Glomerular visceral epithelial cell (primary cell): ENCODE results near the gene HHIPL2.
A peak's percentile ranks its signal among the peaks of the same experiment; 100 is the strongest.

Experiments
- DNase-seq: peaks from one replicate; pipeline ENCODE4 v3.0.0-alpha.2; 2016; ENCODE audit errors: extremely low spot score

HHIPL2 gene

DNA sequence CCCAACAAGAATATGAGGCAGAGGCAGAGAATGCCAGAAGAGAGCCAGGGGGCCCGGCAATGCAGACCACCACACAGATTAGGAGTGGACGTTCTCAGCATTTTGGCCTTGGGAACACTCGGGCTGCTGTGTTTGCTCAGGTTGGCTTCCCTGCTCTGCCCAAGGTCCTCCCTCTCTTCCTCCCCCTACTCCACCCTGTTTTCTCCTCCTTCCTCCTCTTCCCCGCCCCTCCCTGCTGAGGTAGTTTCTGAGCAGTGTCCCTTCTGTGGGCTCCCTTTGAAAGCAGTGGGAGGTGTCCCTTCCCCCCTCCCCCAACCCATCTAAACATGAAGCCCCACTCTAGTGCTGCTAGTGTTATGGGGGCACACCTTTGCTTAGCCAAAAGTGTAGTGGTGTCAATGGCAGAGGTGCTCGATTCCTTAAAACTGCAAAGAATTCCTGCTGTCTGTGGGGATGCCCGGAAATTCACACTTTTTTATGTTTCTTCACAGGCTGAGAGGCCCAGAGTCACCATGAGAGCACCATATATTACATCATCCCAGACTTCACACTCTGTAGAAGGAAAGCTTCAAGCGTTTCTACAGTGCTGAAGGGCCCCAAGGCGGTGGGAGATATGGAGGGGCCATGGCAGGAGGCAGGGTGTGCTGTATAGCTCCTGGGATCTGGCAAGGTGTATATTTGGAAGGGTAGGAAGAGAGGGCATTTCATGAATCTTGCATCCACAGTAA is at the start of gene HHIPL2:
TSS of gene HHIPL2 (minus strand) at position 161 of the 728 bp plus-strand sequence. CDS start at position 101, 60 bp downstream.
- no peak for DNase-seq

DNA sequence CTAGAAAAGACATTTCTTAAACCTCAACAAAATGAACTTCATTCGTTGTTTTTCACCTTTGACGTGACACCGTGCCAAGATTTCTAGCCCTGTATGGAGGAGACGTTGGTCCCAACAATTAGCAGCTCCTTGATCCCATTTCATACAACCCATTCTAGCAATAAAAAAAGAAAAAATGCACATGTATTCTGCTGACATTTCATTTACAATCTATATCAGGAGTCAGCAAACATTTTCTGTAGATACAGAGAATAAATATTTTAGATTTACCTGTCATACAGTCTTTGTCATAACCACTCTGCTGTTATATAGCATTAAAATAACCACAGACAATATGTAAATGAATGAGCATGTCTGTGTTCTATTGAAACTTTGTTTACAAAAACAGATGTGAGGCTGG is 48.8 kb upstream of the HHIPL2 start:
- no peak for DNase-seq

DNA sequence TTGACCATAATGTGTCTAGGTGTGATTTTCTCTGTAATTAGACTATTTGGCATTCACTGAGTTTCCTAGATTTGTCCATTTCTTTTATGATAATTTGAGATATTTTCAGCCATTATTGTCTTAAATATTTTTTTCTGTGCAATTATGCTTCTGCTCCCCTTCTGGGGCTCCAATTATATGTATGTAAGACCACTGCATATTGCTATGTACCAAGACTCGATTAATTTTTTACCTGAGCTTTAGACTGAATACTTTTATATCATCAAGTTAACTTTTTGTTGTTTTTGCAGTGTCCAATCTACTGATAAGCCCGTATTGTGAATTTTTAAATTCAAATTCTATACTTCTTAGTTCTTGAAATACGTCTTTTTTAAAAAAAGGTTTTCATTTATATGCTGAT is 46.9 kb upstream of the HHIPL2 start:
- no peak for DNase-seq

DNA sequence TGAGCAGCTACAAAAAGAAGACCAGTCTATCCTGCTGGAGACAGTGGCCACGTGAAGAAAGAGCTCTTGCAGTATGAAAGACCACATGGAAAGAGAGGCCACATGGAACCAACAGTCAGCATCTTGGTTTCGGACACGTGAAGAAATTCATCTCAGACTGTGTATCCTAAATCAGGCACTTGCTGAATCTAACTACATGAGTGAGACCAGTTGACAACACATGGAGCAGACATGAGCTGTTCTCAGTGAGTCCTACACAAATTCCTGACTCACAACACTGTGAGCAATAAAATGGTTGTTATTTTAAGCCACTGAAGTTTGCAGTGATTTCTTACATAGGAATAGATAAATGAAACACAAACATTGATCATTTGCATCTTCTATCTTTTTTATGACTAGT is 44.3 kb upstream of the HHIPL2 start:
- no peak for DNase-seq

DNA sequence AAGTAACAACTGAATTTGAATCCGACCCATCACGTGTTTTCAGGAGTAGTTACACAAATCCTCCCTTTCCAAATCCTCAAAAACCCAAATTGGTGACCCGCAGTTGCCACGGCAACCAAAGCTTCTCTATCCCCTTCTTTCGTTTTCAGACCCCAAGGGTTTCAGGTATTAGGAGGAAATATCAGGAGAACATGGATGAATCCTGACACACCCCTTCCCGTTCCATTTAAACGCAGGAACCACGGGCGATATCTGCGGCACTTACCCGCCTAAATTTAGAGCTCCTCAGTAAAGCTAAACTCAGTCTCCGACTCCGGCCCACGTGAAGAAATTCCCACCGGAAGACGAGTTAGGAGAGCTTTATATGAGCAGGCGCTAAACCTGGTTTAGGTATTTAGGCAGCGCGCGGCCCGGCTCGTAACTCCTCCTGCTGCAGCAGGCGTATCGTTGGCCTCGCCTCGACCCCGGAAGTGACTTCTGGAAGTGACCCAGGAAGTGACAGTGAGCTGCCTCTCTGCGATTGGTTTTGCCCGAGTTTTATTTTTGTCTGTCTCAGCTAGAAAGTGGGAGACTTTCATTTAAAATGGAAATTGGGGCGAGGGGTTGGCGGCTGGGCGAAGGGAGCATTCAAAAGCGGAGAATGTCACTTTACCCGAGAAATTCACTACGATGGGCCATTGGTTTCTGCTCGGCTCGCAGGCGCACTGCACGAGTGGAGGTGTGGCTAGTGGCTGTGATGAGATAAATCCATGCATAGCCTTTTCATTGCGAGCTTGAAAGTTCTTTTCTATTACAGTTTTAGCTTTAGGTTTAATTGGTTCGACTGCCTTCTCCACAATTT is 41.8 kb upstream of the HHIPL2 start, which contains the start of gene TAF1A:
TSS of gene TAF1A (minus strand) at position 472 of the 841 bp plus-strand sequence.
- peak; percentile 85 for DNase-seq

DNA sequence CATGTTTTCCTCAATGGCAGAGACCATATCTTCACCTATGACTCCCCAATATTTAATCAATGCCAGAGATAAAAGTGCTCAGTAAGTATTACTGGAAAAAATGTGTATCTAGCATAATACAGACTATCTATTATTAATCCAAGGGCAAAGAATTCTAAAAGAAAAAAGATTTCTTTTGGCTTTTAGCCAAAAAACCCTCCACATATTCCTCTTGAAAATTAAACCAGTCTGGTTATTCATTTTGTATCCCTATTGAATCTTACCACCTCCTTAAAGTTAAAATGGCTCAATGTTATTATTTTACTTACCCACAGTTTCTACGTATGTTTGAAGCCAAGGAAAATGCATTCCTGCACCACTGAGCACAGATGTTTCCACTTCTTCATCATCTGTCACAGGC is 40.2 kb upstream of the HHIPL2 start:
- no peak for DNase-seq

DNA sequence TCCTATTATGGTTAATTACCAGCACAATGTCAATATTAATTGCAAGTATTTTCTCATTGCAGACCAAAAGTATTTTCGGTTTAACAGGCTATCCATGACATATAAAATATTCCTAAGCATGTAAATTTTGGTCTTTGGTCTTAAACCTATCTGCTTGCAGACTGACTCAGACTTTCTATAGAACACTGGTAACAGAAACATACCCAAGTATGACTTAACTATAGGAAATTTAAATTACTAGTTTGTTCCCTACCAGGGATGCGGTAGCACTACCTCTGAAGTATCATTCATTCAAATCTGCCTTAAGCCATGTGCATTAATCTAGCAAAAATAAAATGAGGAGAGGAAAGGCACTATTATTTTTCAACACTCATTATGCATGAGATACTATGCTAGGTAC is 38.9 kb upstream of the HHIPL2 start:
- DNase-seq: no peak

DNA sequence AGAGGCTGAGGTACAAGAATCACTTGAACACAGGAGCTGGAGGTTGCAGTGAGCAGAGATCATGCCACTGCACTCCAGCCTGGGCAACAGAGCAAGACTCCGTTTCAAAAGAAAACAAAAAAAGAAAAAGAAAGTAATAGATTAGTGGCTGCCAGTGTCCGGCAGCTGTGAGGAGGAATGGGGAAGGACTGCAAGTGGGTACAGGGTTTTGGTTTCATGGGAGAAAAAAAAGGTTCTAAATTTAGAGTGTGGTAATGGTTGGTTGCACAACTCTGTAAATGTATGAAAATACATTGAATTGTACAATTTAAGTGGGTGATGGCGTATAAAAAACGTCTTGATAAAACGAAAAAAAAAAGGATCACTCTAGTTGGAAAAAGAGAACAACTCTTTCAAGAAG is 35.2 kb upstream of the HHIPL2 start:
- no peak for DNase-seq

DNA sequence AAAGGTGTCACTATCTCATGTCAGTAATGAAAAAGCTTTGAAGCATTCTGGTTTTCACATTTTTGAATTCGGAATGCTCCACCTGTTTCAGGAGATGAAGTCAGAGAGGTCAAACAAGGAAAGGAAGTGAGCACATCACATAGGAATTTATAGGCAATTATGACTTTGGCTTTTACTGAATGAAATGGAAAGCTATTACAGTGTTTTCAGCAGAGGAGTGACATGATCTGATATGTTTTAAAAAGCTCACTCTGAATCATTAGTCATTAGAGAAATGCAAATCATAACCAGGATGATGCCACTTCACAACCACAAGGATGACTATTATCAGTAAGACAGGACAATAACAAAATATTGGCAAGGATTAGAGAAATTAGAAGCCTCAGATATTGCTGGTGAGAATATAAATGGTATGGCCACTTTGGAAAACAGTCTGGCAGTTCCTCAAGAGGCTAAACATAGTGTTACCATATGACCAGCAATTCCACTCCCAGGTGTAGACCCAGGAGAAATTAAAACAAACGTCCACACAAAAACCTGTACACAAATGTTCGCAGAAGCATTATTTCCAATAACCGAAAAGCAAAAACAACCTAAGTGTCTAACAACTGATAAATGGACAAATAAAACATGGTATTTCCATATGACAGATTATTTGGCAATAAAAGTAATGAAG is 34.3 kb upstream of the HHIPL2 start:
- DNase-seq: peak; percentile 60

DNA sequence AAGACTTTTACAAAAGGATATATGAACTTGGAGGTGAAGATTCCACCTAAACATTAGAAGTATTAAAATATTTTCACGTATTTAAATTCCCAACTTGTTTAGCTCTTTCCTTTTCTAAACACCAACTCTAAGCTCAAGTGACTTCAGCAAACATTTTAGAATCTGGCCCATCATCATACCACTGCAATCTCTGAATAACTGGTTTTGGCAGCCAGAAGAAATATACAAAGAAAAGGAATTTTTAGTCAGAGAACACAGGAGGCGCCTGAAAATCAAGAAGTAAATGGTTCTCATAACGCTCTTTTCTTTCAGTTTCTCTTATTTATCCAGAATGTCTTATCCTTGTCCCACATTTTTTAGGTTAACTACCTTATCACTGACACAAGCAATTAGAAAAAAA is 31.4 kb upstream of the HHIPL2 start:
- DNase-seq: no peak

DNA sequence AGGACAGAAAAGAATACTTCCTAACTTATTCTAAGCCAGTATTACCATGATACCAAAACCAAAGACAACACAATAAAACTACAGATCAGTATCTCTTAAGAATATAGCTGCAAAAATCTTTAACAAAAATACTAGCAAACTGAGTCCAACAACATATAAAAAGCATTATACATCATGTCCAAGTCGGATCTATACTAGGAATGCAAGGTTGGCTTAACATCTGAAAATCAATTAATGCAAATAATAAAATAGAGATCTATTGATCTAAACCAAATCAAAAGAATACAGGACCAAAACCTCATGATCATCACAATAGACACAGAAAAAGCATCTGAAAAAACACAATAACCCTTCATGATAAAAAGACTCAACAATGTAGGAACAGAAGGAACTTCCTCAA is 22.9 kb upstream of the HHIPL2 start:
- no peak for DNase-seq

DNA sequence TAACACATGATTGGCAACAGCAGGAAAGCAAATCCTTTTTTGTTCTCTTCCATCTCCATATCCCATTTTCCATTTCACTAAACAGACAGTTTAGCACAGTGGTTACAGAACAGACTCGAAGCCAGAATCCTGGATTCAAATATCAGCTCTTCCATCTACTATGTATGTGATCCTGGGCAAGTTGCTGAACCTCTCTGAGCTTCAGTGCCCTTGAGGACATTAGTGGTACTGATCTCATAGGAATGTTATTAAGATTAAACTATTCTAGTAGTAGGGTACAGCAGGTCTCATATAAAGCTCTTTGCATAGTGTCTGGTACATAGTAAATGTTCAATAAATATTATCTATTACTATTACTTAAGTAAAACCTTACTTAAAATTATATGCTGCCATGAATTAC is 13.8 kb upstream of the HHIPL2 start:
- no peak for DNase-seq

DNA sequence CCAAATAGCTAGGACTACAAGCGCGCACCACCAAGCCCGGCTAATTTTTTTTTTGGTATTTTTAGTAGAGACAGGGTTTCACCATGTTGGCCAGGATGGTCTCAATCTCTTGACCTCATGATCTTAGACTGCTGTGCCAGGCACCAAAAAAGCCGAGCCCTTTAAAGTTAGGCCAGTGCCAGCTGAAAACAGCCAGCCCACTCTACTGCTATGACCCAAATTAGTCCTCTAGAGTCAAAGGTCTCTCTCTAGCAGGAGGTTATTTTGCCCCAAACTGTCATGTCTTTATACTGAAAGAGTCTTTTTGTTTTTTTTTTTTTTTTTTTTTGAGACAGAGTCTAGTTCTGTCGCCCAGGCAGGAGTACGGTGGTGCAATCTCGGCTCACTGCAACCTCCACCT is 9.7 kb upstream of the HHIPL2 start:
- DNase-seq: no peak

DNA sequence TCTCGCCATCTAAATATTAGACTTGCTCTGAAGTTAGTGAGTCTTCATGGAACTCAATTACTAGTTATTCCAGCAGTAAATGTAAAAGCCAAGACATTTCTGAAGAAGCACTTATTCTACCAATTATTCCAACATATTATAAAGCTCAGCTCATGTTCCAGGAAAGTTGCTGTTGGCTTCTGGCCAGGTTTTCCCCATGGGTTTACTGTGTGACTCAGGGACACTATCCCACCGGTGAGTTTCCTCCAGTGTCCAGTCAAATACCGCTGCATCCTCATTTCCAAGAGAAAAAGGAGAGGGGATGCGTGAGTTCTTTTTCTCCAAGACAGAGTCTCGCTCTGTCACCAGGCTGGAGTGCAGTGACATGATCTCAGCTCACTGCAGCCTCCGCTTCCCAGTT is 9.2 kb upstream of the HHIPL2 start:
- DNase-seq: peak; percentile 30

DNA sequence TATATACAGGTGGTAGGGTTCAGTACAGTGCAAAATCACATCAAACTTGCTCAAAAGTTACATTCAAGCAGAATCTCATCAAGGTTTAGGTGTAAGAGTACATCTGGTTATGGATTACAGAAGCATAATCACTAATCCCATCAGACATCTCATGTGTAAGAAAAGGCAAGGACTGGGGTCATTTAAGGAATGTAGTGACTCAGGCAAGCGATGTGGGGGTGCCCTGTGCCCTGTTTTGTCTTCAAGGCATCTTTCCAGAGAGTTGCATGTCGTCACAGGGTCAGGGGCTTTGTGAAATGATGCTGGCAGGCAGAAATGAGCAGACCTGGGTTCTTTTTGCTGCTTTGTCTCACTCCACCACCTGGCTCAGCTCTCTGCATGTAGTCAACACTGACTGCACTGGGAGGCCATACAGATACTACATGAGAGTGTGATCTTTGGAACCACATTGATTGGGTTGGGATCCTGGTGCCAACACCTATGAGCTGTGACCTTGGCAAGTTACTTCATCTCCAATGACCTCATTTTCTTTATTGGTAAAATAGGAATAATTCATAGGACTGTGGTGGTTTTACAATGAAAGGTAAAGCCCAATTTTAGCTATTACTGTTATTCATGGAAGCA is 8.2 kb upstream of the HHIPL2 start:
- peak; percentile 15 for DNase-seq

DNA sequence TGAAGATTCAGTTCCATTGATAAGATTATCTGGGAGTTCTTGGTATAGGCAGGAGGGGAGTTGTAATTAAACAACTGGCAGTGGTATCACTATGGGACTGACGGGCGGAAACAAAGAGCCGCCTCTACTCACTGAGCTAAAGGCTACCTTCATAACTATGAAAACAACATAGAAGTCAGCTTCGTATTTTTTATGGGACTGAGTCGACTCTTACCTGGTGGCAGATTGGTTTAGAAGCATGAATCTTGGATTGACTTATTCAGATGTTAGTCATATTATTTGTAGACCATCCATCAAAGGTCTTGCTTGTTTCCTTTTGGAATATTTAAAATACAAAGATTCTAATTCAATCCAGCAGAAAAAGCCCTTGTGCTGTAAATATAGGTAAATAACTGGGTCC is 6.3 kb upstream of the HHIPL2 start:
- no peak for DNase-seq

DNA sequence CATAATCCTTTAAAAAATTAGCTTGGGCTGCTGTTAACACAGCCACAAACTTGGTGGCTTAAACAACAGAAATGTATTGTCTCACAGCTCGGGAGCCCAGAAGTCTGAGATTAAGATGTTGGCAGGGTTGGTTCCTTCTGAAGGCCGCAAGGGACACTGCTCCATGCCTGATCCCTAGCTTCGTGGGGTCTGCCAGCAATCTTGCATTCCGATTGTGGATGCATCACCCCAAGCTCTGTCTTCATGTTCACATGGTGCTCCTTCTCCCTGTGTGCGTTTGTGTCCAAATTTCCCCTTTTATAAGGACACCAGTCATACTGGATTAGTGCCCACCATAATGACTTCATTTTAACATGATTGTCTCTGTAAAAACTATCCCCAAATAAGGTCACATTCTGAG is 5.0 kb upstream of the HHIPL2 start:
- no peak for DNase-seq

DNA sequence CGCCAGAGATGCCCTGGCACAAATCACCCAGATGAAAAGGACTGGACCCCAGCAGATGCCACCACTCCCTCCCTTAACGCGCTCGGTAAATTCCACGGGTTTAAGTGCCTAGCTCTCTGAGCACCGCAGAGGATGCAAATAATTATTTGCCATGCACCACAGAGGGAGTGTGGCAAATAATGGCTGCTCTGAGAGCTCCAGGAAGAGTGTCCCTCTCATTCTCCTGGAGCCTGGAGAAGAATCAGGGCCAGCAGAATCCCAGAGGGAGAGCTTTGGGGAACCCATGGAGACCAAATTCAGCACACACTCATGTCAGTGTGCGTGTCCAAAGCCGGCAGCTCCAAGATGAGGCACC is 667 bp downstream of the HHIPL2 start:
- DNase-seq: no peak

DNA sequence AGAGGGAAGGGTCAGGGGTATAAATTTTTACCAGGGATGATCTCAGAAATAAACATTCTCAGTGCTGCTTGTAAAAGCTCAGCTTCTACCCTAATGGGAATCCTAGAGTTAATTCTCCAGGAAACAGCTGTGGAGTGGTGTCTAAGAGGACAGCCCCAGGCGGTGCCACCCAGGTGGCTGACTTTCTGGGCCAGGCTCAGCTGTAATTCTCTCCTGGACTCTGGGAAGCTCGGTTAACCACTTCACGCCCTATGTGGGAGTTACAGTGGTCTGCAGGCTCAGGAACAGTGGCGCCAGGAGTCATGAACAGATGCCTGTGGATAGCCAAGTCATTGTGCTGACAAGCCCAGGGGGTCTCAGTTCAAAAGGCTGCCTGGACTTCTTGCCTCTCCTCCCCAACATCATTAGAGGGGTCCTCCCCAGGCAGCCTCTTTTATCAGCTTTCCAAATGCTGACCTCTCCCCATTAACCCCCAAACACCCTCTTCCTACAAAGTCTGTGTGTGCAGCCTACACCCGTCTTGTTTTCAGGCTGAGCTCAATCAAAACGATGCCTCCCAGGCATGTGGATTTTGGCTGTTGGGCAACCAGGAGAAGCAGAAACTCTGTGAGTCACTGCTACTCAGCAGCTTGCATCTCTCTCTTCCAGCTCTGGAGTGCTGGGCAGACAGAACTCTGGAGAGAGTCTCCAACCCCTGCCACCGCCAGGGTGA is 1.2 kb downstream of the HHIPL2 start:
- DNase-seq: peak; percentile 81

DNA sequence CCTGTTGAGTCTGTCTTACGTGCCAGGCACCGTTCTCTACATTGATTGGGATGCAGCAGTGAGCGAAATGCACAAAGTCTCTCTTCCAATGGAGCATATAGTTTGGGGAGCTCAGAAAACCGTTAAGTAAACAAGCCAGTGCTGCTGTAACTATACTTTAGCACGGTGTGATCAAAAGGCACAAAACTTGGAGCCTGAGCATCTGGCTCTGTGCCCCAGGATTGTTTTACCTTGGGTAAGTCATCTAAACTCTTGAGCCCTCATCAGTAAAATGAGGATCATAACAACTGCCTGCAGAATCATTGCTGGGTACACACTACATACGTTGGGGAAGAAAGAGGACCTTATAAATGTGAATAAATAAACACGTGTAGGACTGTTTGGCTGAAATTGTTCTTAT is 1.8 kb downstream of the HHIPL2 start:
- no peak for DNase-seq

DNA sequence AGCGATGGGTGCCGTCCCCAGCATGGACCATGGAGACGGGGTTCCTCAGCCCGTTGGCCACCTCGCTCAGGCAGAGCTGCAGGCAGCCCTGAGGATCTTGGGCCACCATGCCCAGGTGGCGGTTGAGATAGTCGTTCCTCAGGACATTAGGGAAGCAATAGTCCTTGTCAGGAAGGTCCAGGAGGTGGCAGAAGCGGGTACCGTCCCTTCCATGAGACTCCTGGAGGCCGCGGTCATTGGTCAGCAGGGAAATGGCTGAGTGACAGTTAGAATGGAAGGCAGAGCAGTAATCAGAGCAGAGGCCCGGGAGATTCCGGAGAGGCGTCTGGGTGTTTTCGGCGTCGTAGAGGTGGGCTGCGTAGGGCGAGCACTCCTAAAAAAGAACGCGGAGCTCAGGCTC is 4.1 kb downstream of the HHIPL2 start:
- no peak for DNase-seq

DNA sequence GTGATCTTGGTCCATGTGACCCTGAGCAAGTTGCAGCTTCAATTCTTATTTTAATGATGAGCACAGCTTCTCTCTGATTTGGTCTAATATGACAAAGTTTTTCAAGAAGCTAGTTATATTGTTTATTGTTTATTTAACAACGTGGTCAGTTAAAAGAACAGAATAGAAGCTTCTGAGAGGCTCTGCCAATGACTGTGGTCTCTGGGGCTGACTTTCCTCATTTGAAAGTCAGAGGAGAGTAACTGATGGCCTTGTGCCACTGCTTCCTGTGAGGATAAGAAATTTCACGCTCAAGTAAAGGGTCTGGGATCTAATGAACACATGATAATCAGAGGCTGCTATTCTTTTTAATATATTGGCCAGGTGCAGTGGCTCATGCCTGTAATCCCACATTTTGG is 7.3 kb downstream of the HHIPL2 start:
- DNase-seq: no peak
